AG09319 (cell line): ENCODE results near the gene BRAF.
"Not testable (repeated sequence)": the region's sequence is repeated elsewhere in the genome, so short reads cannot be mapped to it uniquely, and the experiment has no call there.

Experiments
- DNase-seq: peaks from one replicate; pipeline ENCODE4 v3.0.0-alpha.2; 2010; ENCODE audit warnings: low read depth; ENCODE audit errors: extremely low read depth
- CTCF ChIP-seq: IDR thresholded peaks from 2 replicates; pipeline ENCODE4 v1.5.1; 2011; ENCODE audit warnings: low read depth, mild to moderate bottlenecking, inconsistent platforms, low read length, moderate library complexity

BRAF gene

GRCh38 chr7:140888087-140888486 is 36.6 kb downstream of the BRAF start:
- no peak for TF ChIP-seq CTCF
- DNase-seq: no peak

DNA sequence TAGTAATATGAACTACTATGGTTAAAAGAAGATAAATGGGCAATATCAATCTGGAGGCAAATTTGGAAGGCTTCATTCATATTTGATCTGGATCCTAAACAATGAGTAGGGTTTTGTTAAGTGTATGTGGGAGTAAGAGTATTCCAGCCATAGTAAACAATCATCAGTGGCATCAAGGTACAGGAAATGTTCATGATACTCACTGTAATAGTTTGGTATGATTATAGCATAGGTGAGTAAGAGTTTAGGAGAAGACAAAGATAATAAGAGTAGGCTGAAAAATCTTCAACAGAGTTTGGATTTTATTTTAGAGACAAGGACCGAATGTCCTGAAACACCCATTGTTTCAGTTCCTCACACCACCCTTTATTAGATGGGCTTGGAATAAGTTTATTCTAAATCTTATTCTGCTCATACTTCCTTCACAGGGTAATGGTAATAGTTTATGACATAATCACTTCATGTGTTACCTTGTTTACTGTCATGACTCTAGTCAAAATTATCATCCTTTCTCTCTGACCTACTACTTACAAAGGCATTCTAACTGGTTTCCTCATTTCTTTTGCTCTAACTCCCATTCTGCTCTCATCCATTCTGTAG is 38.9 kb downstream of the BRAF start:
- TF ChIP-seq CTCF: no peak
- DNase-seq: no peak

GRCh38 chr7:140883378-140883777 is 41.4 kb downstream of the BRAF start:
- DNase-seq: no peak

DNA sequence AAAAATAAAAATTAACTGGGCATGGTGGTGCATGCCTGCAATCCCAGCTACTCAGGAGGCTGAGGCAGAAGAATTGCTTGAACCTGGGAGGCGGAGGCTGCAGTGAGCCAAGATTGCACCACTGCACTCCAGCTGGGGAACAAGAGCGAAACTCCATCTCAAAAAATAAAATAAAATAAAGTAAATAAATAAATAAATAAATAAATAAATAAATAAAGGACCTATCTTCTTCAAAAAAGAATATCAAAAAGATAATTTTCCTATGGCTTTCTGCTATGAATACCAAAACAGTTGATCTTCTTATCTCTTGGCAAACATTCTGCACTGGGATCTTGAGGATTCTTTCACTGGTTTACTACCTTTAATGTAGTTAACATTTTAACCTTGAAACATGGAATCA is 41.9 kb downstream of the BRAF start:
- DNase-seq: not testable (repeated sequence)

More at GRCh38 chr7:140883378-140883777, 41.4 kb downstream of the BRAF start:
- TF ChIP-seq CTCF: no peak

- no peak for DNase-seq
- no peak for TF ChIP-seq CTCF
Observed at GRCh38 chr7:140881507-140882228, 43.1 kb downstream of the BRAF start.

DNA sequence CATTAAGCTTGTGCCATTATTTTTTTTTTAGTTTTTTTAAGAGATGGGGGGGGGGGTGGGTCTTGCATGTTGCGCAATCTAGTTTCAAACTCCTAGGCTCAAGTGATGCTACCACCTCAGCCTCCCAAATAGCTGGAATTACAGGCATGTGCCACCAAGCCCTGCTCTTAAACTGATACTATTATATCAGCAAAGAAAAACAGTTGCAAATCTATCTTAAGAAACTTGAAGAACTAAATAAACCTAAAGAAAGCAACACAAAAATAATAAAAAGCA is 47.5 kb downstream of the BRAF start:
- TF ChIP-seq CTCF: no peak
- no peak for DNase-seq

DNA sequence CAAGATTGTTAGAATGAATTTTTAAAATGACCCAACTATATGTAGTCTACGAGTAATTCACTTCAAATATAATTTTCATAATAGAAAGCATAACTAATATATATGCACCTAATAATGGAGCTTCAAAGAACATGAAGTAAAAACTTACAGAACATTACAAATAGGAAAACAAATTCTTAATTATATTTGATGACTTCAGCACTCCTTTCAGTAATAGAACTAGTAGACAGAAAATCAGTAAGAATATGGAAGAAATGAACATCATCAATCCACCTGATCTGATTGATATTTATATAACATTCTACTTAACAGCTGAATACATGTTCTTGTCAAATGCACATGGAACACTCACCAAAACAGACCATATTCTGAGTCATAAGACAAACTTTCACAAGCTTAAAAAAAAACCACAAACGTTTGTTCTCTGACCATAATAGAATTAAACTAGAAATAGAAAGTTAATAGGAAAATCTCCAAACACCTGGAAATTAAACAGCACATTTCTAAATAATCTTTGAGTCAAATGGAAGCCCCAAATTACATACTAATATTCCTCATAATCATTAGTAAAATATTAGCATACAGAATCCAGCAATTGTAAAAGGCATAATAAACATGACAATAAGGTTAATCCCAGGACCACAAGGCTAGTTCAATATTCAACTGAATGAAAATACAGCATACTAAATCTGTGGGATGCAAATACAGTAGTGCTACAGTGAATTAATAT is 48.0 kb downstream of the BRAF start:
- DNase-seq: peak; percentile 3
- no peak for TF ChIP-seq CTCF
